Endothelial cell of umbilical vein (primary cell): ENCODE measurements around the gene SPATA24. TPM values are rescaled to one million over a fixed set of nuclear protein-coding genes. Genes with fewer than 3 reads are reported as not detected.

Experiments
- BruUV-seq: library from RNA; stranded (reverse); fragments of 400-500 nt; replicated peaks from 2 replicates; lab custom pipeline; 2021; lab: Mats Ljungman, UMichigan
- CTCF ChIA-PET: fragments of 300-600, 350-600 bp; sonication (Branson Sonifier 250); formaldehyde crosslinking; loops from one replicate; lab custom pipeline; 2021; ENCODE audit warnings: antibody characterized with exemption, inconsistent platforms; lab: Charles Lee
- POLR2A ChIA-PET: fragments of 300-600, 350-600 bp; sonication (Branson Sonifier 250); formaldehyde crosslinking; loops from one replicate; lab custom pipeline; 2021; ENCODE audit warnings: antibody characterized with exemption, inconsistent platforms; lab: Charles Lee
- DNase-seq: peaks from one replicate; pipeline ENCODE4 v3.0.0-alpha.2; 2011; ENCODE audit warnings: low read depth, low spot score
- FAIRE-seq: peaks from 2 replicates; lab custom pipeline; 2011; peaks lifted over from hg19 to GRCh38; lab: Jason Lieb, UNC
- H2AFZ ChIP-seq: 2 replicates; pipeline ENCODE4 v1.6.0; 2012; ENCODE audit warnings: low read depth, low read length, control low read depth, inconsistent platforms
- H3K27ac ChIP-seq: 2 replicates; pipeline ENCODE4 v1.5.1; 2011; ENCODE audit warnings: low read depth, mild to moderate bottlenecking, control low read depth, low read length, moderate library complexity; ENCODE audit not compliant: insufficient read depth
- H3K27me3 ChIP-seq, 2 experiments: 2 replicates each; pipeline versions ENCODE4 v1.6.0 to v1.6.1; 2011; ENCODE audit warnings: low read length in 2 of 2, mixed read lengths in 1 of 2; ENCODE audit not compliant: control insufficient read depth in 2 of 2, insufficient read depth in 2 of 2
- H3K36me3 ChIP-seq, 2 experiments: 2 replicates in 1 of 2; 3 replicates in 1 of 2; pipeline ENCODE4 v1.5.1; 2011; ENCODE audit warnings: low read length in 2 of 2, mild to moderate bottlenecking in 1 of 2, moderate library complexity in 1 of 2; ENCODE audit not compliant: control insufficient read depth in 2 of 2, insufficient read depth in 2 of 2; ENCODE audit errors: extremely low read depth in 1 of 2
- H3K4me1 ChIP-seq: 3 replicates; pipeline ENCODE4 v1.5.1; 2011; ENCODE audit warnings: mild to moderate bottlenecking, low read length; ENCODE audit not compliant: control insufficient read depth, insufficient read depth; ENCODE audit errors: extremely low read depth
- H3K4me2 ChIP-seq: 2 replicates; pipeline ENCODE4 v1.6.1; 2011; ENCODE audit warnings: low read length, control low read depth, mixed read lengths; ENCODE audit not compliant: insufficient read depth
- H3K4me3 ChIP-seq, 3 experiments: fragments of 200-600 bp in 1 of 3; sonication (generic), shearing (Covaris generic) in 1 of 3; replicated peaks in 1 of 3; 2 replicates each; pipeline ENCODE4 v1.5.1; 2011 to 2016; ENCODE audit warnings: control low read depth in 3 of 3, low read length in 3 of 3, mild to moderate bottlenecking in 2 of 3, inconsistent platforms in 1 of 3, low read depth in 1 of 3, moderate library complexity in 1 of 3; ENCODE audit not compliant: insufficient read depth in 1 of 3
- H3K79me2 ChIP-seq: 2 replicates; pipeline ENCODE4 v1.6.0; 2012; ENCODE audit warnings: low read length, inconsistent platforms; ENCODE audit not compliant: control insufficient read depth, insufficient read depth
- H3K9ac ChIP-seq: replicated peaks from 2 replicates; pipeline ENCODE3; 2011; ENCODE audit warnings: low read length, control low read depth; ENCODE audit not compliant: insufficient read depth; ENCODE audit errors: extremely low read depth
- H3K9me1 ChIP-seq: replicated peaks from 3 replicates; pipeline ENCODE4 v1.6.0; 2011; ENCODE audit warnings: mild to moderate bottlenecking, low read length; ENCODE audit not compliant: control insufficient read depth, insufficient read depth; ENCODE audit errors: extremely low read depth
- H3K9me3 ChIP-seq: replicated peaks from 2 replicates; pipeline ENCODE4 v1.5.1; 2012; ENCODE audit warnings: low read length, inconsistent platforms; ENCODE audit not compliant: control insufficient read depth, insufficient read depth
- H4K20me1 ChIP-seq: replicated peaks from 2 replicates; pipeline ENCODE3; 2011; ENCODE audit warnings: mild to moderate bottlenecking, low read length; ENCODE audit not compliant: control insufficient read depth, insufficient read depth; ENCODE audit errors: extremely low read depth
- EZH2 ChIP-seq: IDR thresholded peaks from 2 replicates; pipeline ENCODE4 v1.6.1; 2012; ENCODE audit warnings: borderline replicate concordance, low read depth, mild to moderate bottlenecking, moderate library complexity, low read length, inconsistent platforms; ENCODE audit not compliant: severe bottlenecking
- FOS ChIP-seq: IDR thresholded peaks from 2 replicates; pipeline ENCODE4 v1.6.1; 2011; ENCODE audit warnings: mild to moderate bottlenecking, low read length, moderate library complexity, borderline replicate concordance; ENCODE audit not compliant: insufficient read depth
- GATA2 ChIP-seq: IDR thresholded peaks from 2 replicates; pipeline ENCODE4 v1.7.0; 2011; ENCODE audit warnings: low read depth, mild to moderate bottlenecking, moderate library complexity, mixed read lengths, low read length; ENCODE audit not compliant: insufficient read length, insufficient read depth
- JUN ChIP-seq: IDR thresholded peaks from 2 replicates; pipeline ENCODE4 v1.6.1; 2011; ENCODE audit warnings: borderline replicate concordance, low read depth; ENCODE audit not compliant: insufficient read length, insufficient read depth
- MYC ChIP-seq: IDR thresholded peaks from one replicate; pipeline ENCODE4 v1.6.1; 2011; ENCODE audit warnings: mild to moderate bottlenecking, low read depth, low read length
- POLR2A ChIP-seq: IDR thresholded peaks from 2 replicates; pipeline ENCODE4 v1.6.1; 2012; ENCODE audit warnings: low read depth, mild to moderate bottlenecking, control low read depth, low read length
- POLR2AphosphoS5 ChIP-seq: IDR thresholded peaks from 2 replicates; pipeline ENCODE4 v1.6.1; 2012; ENCODE audit warnings: low read depth, mild to moderate bottlenecking, control low read depth, low read length, moderate library complexity; ENCODE audit not compliant: insufficient read depth
- dilution Hi-C: fragments of 300-500 bp; cut with MboI; formaldehyde crosslinking; loops from one replicate; pipeline ENCODE4 v1.15.0; 2019; ENCODE audit warnings: low sequenced_read_pairs; ENCODE audit not compliant: extremely low pct_ligation_motif_present
- intact Hi-C: fragments of 100-400 bp; cut with micrococcal nuclease; formaldehyde crosslinking; loops from one replicate; pipeline ENCODE4 v1.10.0; 2022
- polyA plus RNA-seq, 4 experiments: library from polyadenylated mRNA; depleted of rRNA in 3 of 4; stranded (reverse) in 3 of 4; unstranded in 1 of 4; fragments of >200 nt; gene quantifications; 2 replicates each; pipeline versions ENCODE4 v1.2.1 to v1.2.3, GENCODE V29; 2011 to 2012; ENCODE audit warnings: missing spikeins in 1 of 4
- total RNA-seq: library from RNA; stranded (reverse); gene quantifications from 2 replicates; pipeline ENCODE4 v1.2.3, GENCODE V29; 2021
- TF ChIP-seq, protein P1 (sequence below): IDR thresholded peaks from 2 replicates; pipeline ENCODE4 v1.6.1; 2011; ENCODE audit not compliant: insufficient read depth, insufficient read length
- TF ChIP-seq, protein P2 (sequence below), 2 donors: IDR thresholded peaks; 1 replicate in 1 of 2; 2 replicates in 1 of 2; pipeline ENCODE4 v1.5.1; 2011; ENCODE audit warnings: low read length in 2 of 2, mild to moderate bottlenecking in 2 of 2, moderate library complexity in 2 of 2, control low read depth in 1 of 2, inconsistent platforms in 1 of 2, low read depth in 1 of 2; ENCODE audit not compliant: insufficient read depth in 1 of 2; ENCODE audit errors: extremely low read depth in 1 of 2

SPATA24 gene
- total and polyA plus RNA-seq, 2 donors (not counting 3 experiments of a cell fraction or from before 2014, with no cell fraction given): 3.2 to 7.9 TPM

DNA sequence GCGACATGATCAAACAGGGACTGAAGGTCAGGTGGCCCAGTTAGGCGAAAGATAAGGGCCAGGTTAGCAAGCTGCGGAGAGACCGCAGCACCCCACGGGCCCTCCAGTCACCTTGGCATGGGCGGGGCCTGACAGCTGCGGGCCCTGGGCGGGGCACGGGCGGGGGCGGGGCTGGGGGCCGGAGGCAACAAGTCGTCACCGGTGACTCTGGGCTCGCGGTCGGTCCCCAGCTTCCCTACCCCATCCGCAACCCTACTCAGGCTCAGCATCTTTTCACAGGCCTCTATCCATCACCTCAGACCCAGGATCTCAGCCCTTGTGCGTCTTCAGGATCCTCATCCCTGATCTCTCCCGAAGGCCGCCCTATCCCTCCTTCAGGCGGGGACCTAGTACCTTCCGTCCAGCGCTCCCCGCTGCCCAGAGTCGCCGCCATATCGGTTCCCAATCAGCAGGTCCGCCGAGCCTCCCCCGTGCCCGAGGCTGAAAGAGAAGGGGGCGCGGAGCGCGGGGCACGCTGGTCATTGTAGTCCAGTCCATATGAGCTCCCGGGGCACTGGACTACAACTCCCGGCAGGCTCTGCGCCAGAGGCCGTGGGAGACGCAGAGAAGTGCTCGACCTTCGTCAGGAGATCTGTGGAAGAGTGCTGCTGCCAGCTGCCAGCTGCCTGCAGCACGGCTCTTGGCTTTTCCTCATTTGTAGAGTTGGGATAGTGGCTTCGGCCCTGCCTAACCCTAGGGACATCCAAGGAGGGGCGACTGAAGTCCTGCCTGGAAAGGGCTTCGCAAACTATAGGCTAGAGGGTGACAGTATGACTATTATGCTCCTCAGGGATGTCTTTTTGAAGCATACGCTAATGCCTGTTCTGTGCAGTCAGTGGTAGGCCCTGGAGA is 35.4 kb upstream of the SPATA24 start, which contains the start of gene DNAJC18:
DNAJC18 (minus strand) TSS at position 513 of the 891 bp plus-strand sequence; CDS start at position 433, 80 bp downstream.
- H3K27ac ChIP-seq: peak within 1 kb of the TSS; percentile 83
- no peaks in the 10 kb centered on the region for H4K20me1 ChIP-seq
- H3K9ac ChIP-seq: peak within 1 kb of the TSS; percentile 90
- peak within 1 kb of the TSS; percentile 42 to 66 (median 54) for H3K4me3 ChIP-seq
- peaks cover 3 to 11% of the 10 kb centered on the region in 2 experiments for H3K36me3 ChIP-seq
- DNase-seq: peak; percentile 88
- H3K9me3 ChIP-seq: no peaks in the 10 kb centered on the region
- H3K27me3 ChIP-seq: no peaks in the 10 kb centered on the region
- peaks cover 29% of the 10 kb centered on the region for H3K4me1 ChIP-seq
- H3K79me2 ChIP-seq: no peaks in the 10 kb centered on the region
- H3K9me1 ChIP-seq: no peaks in the 10 kb centered on the region
- BruUV-seq: TSS peak; percentile 70
- FAIRE-seq: peak; percentile 79
- intact Hi-C loops: no loop called here
- peak within 1 kb of the TSS; percentile 57 for H3K4me2 ChIP-seq
- TF ChIP-seq POLR2AphosphoS5: peak; percentile 65
- TF ChIP-seq POLR2A: peak; percentile 49
- no peak for TF ChIP-seq JUN
- no peak for TF ChIP-seq FOS
- POLR2A ChIA-PET: interaction anchor here (0.5 to 1.5 kb wide), 8 partner anchors 9 to 1340 kb away, joined by 3 to 6 read pairs (median 4); partner anchors contain the start of genes ECSCR and STING1
- dilution Hi-C loops: no loop called here
- peak within 1 kb of the TSS; percentile 44 for H2AFZ ChIP-seq
- CTCF ChIA-PET: interaction anchor here (1.0 to 1.5 kb wide), 4 partner anchors 16 to 122 kb away, joined by 3 to 12 read pairs (median 6); partner anchors contain the start of gene UBE2D2

DNA sequence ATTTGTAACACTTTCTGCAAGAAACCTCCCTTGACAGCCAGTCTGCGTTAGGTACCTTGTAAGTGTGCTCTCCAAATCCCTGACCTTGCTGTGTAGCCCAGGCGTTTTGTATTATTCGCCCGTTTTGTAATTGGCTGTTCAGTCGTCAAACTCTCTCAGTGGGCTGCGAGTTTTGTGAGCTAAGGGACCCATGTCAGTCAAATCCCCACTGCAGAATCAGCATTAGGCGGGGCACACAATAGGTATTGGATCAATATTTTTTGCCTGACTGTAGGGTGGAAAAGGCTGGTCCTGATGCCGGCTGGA is 34.8 kb upstream of the SPATA24 start:
- peaks cover 23% of the 10 kb centered on the region for H3K4me1 ChIP-seq
- no peaks in the 10 kb centered on the region for H3K9me1 ChIP-seq
- H3K79me2 ChIP-seq: no peaks in the 10 kb centered on the region
- H3K27me3 ChIP-seq: no peaks in the 10 kb centered on the region
- H3K27ac ChIP-seq: no peak overlapping the region
- ChIA-PET POLR2A (interaction anchor here (0.7 to 1.5 kb wide), 5 partner anchors 9 to 75 kb away, joined by 3 to 6 read pairs (median 5); partner anchors contain the start of genes ECSCR and STING1), CTCF (interaction anchor here (1.3 to 1.5 kb wide), 3 partner anchors 15 to 75 kb away, joined by 3 to 12 read pairs (median 8); no protein-coding TSS in a partner anchor)
- H3K4me2 ChIP-seq: peak overlapping the region; percentile 46
- H2AFZ ChIP-seq: no peak overlapping the region
- intact Hi-C loops: no loop called here
- DNase-seq (no peak), FAIRE-seq (no peak)
- dilution Hi-C loops: no loop called here
- no peaks in the 10 kb centered on the region for H4K20me1 ChIP-seq
- H3K36me3 ChIP-seq: peaks cover 3 to 11% of the 10 kb centered on the region in 2 experiments
- no TSS peak for BruUV-seq
- no peaks in the 10 kb centered on the region for H3K9me3 ChIP-seq
- peak overlapping the region in 2 of 3 experiments; percentile 24 to 66 for H3K4me3 ChIP-seq
- TF ChIP-seq MYC (no peak), FOS (no peak), GATA2 (no peak), POLR2A (no peak), POLR2AphosphoS5 (no peak), JUN (no peak), EZH2 (no peak)
- TF ChIP-seq, protein P1, sequence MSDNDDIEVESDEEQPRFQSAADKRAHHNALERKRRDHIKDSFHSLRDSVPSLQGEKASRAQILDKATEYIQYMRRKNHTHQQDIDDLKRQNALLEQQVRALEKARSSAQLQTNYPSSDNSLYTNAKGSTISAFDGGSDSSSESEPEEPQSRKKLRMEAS: no peak
- TF ChIP-seq, protein P2, sequence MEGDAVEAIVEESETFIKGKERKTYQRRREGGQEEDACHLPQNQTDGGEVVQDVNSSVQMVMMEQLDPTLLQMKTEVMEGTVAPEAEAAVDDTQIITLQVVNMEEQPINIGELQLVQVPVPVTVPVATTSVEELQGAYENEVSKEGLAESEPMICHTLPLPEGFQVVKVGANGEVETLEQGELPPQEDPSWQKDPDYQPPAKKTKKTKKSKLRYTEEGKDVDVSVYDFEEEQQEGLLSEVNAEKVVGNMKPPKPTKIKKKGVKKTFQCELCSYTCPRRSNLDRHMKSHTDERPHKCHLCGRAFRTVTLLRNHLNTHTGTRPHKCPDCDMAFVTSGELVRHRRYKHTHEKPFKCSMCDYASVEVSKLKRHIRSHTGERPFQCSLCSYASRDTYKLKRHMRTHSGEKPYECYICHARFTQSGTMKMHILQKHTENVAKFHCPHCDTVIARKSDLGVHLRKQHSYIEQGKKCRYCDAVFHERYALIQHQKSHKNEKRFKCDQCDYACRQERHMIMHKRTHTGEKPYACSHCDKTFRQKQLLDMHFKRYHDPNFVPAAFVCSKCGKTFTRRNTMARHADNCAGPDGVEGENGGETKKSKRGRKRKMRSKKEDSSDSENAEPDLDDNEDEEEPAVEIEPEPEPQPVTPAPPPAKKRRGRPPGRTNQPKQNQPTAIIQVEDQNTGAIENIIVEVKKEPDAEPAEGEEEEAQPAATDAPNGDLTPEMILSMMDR (IDR thresholded peaks at IDR 0.05; ENCODE audit: extremely low read depth in 1 of 2, insufficient read depth in 1 of 2, low read depth in 1 of 2, low read length in 2 of 2): no peak
- no peak overlapping the region for H3K9ac ChIP-seq
